Left lung (tissue), 10 donors: Measurements from ENCODE around the gene AATF. TPM values are rescaled to one million over a fixed set of nuclear protein-coding genes. Genes with fewer than 3 reads are reported as not detected.

Experiments used
- ATAC-seq: fragments of 200-7000 bp; cut with Tn5 transposase; one replicate; pipeline ENCODE4 v1.9.1; 2020; ENCODE audit warnings: moderate library complexity
- DNase-seq, 4 donors: peaks; one replicate each; pipeline ENCODE4 v3.0.0-alpha.2; 2013 to 2020
- H3K27ac ChIP-seq, 2 donors: fragments of 200-600 bp; sonication (generic) in 1 of 2; one replicate each; pipeline versions ENCODE4 v1.5.0 to v1.8.0; 2020 to 2021
- H3K27me3 ChIP-seq, 2 donors: fragments of 200-600 bp; sonication (generic) in 1 of 2; one replicate each; pipeline versions ENCODE4 v1.5.0 to v1.8.0; 2020 to 2021
- H3K36me3 ChIP-seq, 2 donors: fragments of 200-600 bp; sonication (generic) in 1 of 2; one replicate each; pipeline versions ENCODE4 v1.5.0 to v1.8.0; 2020 to 2021
- H3K4me1 ChIP-seq, 2 donors: fragments of 200-600 bp; one replicate each; pipeline ENCODE4 v1.8.0; 2021
- H3K4me3 ChIP-seq, 2 donors: fragments of 200-600 bp; sonication (generic) in 1 of 2; one replicate each; pipeline versions ENCODE4 v1.5.0 to v1.8.0; 2020 to 2021; ENCODE audit warnings: mild to moderate bottlenecking in 1 of 2
- H3K9me3 ChIP-seq, 2 donors: fragments of 200-600 bp; sonication (generic) in 1 of 2; one replicate each; pipeline versions ENCODE4 v1.5.0 to v1.8.0; 2020 to 2021
- intact Hi-C, 2 donors: fragments of 100-400 bp; cut with DNase I; formaldehyde crosslinking; loops; one replicate each; pipeline versions ENCODE4 v1.11.2 to v1.14.2; 2022
- polyA plus RNA-seq, 6 donors: library from polyadenylated mRNA; unstranded; fragments of 120-200 nt; gene quantifications; one replicate each; pipeline ENCODE4 v1.2.1, GENCODE V29; 2013; ENCODE audit not compliant: insufficient read length in 6 of 6
- total RNA-seq, 2 donors: library from RNA; stranded (reverse); fragmentation: NEBNext Ultra II Directional; extraction: Animal tissue kit (Norgen Biotek cat#: 25700); gene quantifications; one replicate each; pipeline ENCODE4 v1.2.1, GENCODE V29; 2021
- TF ChIP-seq, protein P1 (sequence below), 2 donors: fragments of 200-600 bp; sonication (generic) in 1 of 2; IDR thresholded peaks; one replicate each; pipeline versions ENCODE4 v1.5.0 to v1.8.0; 2021; ENCODE audit warnings: antibody characterized with exemption in 2 of 2
- donor health status: DM: no; HTN: yes; CAD: no.
- donor health status: DM: no; HTN: no; CAD: no.

The AATF gene
- total and polyA plus RNA-seq, 8 donors = 31.6 to 42.4 (median 37.8) TPM

- no peak for DNase-seq
- no peak overlapping the region for H3K27ac ChIP-seq
- no peaks in the 10 kb centered on the region for H3K36me3 ChIP-seq
- TF ChIP-seq, protein P1, sequence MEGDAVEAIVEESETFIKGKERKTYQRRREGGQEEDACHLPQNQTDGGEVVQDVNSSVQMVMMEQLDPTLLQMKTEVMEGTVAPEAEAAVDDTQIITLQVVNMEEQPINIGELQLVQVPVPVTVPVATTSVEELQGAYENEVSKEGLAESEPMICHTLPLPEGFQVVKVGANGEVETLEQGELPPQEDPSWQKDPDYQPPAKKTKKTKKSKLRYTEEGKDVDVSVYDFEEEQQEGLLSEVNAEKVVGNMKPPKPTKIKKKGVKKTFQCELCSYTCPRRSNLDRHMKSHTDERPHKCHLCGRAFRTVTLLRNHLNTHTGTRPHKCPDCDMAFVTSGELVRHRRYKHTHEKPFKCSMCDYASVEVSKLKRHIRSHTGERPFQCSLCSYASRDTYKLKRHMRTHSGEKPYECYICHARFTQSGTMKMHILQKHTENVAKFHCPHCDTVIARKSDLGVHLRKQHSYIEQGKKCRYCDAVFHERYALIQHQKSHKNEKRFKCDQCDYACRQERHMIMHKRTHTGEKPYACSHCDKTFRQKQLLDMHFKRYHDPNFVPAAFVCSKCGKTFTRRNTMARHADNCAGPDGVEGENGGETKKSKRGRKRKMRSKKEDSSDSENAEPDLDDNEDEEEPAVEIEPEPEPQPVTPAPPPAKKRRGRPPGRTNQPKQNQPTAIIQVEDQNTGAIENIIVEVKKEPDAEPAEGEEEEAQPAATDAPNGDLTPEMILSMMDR (IDR thresholded peaks at IDR 0.05) = no peak
- no peak for ATAC-seq
- intact Hi-C loops = no loop called here
- no peaks in the 10 kb centered on the region for H3K27me3 ChIP-seq
- no peak overlapping the region for H3K4me3 ChIP-seq
- no peaks in the 10 kb centered on the region for H3K4me1 ChIP-seq
- no peaks in the 10 kb centered on the region for H3K9me3 ChIP-seq
These were observed 68.0 kb downstream of the AATF start for GRCh38 chr17:37016780-37017179.

DNA sequence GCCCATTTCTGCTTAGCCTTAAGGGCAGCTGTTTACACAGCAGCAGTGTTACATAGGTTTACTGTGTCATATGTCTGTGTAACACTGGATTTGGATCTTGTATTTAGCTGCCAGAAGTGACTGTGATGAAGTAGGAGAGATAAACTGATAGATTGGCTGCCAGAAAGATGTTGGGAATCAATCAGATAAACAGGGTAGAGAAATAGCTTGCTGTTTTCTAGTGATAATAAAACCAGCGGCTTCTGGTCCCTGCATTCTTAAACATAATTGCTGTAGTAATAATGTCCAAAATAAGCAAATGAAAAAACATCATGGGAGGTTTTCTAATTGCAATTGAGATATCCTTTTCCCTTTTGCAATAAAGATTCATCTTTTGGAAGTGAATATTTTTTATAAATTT lies 68.7 kb downstream of the AATF start:
- intact Hi-C loops = no loop called here
- TF ChIP-seq, protein P1 (IDR thresholded peaks at IDR 0.05) = no peak
- DNase-seq (peak in 1 of 4 donors; percentile 29), ATAC-seq (no peak)
- Histone ChIP-seq H3K27ac (no peak overlapping the region), H3K27me3 (no peaks in the 10 kb centered on the region), H3K4me1 (no peaks in the 10 kb centered on the region), H3K36me3 (no peaks in the 10 kb centered on the region), H3K9me3 (no peaks in the 10 kb centered on the region), H3K4me3 (no peak overlapping the region)

DNA sequence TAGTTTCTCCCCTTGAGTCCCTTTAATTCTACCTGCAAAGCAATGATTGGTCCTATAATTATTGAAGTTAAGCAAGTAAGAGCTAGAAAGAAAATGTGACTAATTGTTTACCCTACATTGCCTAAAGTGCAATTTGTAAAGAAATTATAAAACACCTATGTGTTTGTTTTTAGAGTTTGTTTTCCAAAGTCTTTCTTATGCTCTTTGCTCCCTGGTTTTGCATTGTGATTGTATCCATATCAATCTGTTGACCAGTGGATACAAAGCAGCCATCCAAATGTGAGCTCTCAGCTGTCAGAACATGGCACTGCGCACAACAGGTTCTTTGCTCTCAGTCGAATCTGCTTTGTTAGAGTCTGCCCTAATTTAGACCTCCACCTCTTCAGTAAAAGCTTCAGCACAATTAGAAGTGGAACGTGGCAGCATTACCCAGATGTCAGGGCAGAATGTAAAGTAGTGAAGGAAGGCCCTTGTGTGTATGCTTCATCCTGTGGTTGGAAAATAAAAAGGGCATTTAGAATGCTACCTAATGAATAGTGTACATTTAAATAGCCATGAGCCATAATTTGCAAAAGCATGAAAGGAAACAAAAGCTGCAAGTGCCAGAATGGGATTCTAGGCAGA lies 70.5 kb downstream of the AATF start:
- no peaks in the 10 kb centered on the region for H3K9me3 ChIP-seq
- DNase-seq = no peak
- peaks cover 0 to 4% of the 10 kb centered on the region in 2 donors for H3K36me3 ChIP-seq
- H3K27me3 ChIP-seq = no peaks in the 10 kb centered on the region
- no peak for ATAC-seq
- TF ChIP-seq, protein P1 (IDR thresholded peaks at IDR 0.05) = no peak
- H3K4me1 ChIP-seq = no peaks in the 10 kb centered on the region
- intact Hi-C loops = no loop called here
- no peak overlapping the region for H3K27ac ChIP-seq
- no peak overlapping the region for H3K4me3 ChIP-seq

- H3K4me3 ChIP-seq = no peak overlapping the region
- H3K4me1 ChIP-seq = no peaks in the 10 kb centered on the region
- no peak for DNase-seq
- no peaks in the 10 kb centered on the region for H3K9me3 ChIP-seq
- TF ChIP-seq, protein P1 (IDR thresholded peaks at IDR 0.05) = no peak
- no peaks in the 10 kb centered on the region for H3K27me3 ChIP-seq
- peaks cover 0 to 9% of the 10 kb centered on the region in 2 donors for H3K36me3 ChIP-seq
- no peak overlapping the region for H3K27ac ChIP-seq
- ATAC-seq = no peak
- intact Hi-C loops = no loop called here
These were observed 71.0 kb downstream of the AATF start for GRCh38 chr17:37019741-37020129.

DNA sequence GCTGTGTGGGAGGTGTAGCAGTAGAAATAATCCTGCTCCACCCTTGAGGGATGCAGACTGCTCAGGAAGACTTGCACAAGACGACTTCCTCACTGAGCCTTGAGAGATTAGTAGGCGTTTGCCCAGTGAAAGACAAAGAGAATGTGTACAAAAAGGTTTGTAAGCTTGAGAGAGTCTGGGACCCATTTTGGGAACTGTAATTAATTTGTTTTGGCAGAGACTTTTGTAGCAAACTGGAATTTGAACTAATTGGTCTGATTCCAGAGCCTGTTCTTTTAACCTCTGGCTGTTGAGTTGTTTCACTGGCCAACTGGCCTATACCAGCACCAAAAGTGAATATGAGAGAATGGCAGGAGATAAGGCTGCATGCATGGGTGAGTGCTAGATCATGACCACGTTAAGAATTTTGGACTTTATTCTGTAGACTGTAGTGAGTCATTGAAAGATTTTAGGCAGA lies 75.5 kb downstream of the AATF start:
- TF ChIP-seq, protein P1 (IDR thresholded peaks at IDR 0.05) = no peak
- peaks cover 0 to 16% of the 10 kb centered on the region in 2 donors for H3K36me3 ChIP-seq
- DNase-seq = no peak
- ATAC-seq = no peak
- no peak overlapping the region for H3K27ac ChIP-seq
- H3K27me3 ChIP-seq = no peaks in the 10 kb centered on the region
- H3K9me3 ChIP-seq = no peaks in the 10 kb centered on the region
- no peak overlapping the region for H3K4me3 ChIP-seq
- H3K4me1 ChIP-seq = no peaks in the 10 kb centered on the region
- intact Hi-C loops = no loop called here
